NCI-H1417 treated with DMSO at 0.1 percent for 48 hours (cell line): ENCODE data around the gene EPS8L3.
"Not testable (repeated sequence)": the region's sequence is repeated elsewhere in the genome, so short reads cannot be mapped to it uniquely, and the experiment has no call there.

Experiments used
- DNase-seq: peaks from one replicate; lab custom pipeline; 2025; lab: John Stamatoyannopoulos, UW

Gene EPS8L3

GRCh38 chr1:109763646-109764415, at the start of gene EPS8L3:
EPS8L3 (minus strand) TSS chr1:109763923; CDS start chr1:109761749, 2,174 bp downstream.
- no peak for DNase-seq

- no peak for DNase-seq
Observed at GRCh38 chr1:109812691-109813393, 49.1 kb upstream of the EPS8L3 start.

GRCh38 chr1:109808703-109809102, 45.0 kb upstream of the EPS8L3 start:
- no peak for DNase-seq

GRCh38 chr1:109807822-109808680, 44.3 kb upstream of the EPS8L3 start:
- DNase-seq: no peak

GRCh38 chr1:109807402-109807801, 43.7 kb upstream of the EPS8L3 start:
- DNase-seq: no peak

- no peak for DNase-seq
Observed at GRCh38 chr1:109806733-109807400, 43.1 kb upstream of the EPS8L3 start.

- DNase-seq: no peak
Observed at GRCh38 chr1:109805486-109806165, 41.9 kb upstream of the EPS8L3 start.

GRCh38 chr1:109804660-109805059, 40.9 kb upstream of the EPS8L3 start:
- DNase-seq: no peak

GRCh38 chr1:109803901-109804331, 40.2 kb upstream of the EPS8L3 start:
- DNase-seq: no peak

- no peak for DNase-seq
Observed at GRCh38 chr1:109802901-109803561, 39.3 kb upstream of the EPS8L3 start.

GRCh38 chr1:109802136-109802900, 38.6 kb upstream of the EPS8L3 start:
- DNase-seq: no peak

GRCh38 chr1:109801791-109802135, 38.0 kb upstream of the EPS8L3 start:
- no peak for DNase-seq

GRCh38 chr1:109800291-109800690, 36.6 kb upstream of the EPS8L3 start:
- no peak for DNase-seq

- no peak for DNase-seq
Observed at GRCh38 chr1:109799445-109799844, 35.7 kb upstream of the EPS8L3 start.

GRCh38 chr1:109797303-109797595, 33.5 kb upstream of the EPS8L3 start:
- DNase-seq: not testable (repeated sequence)

GRCh38 chr1:109796484-109797302, 33.0 kb upstream of the EPS8L3 start:
- no peak for DNase-seq

GRCh38 chr1:109794319-109795132, 30.8 kb upstream of the EPS8L3 start:
- no peak for DNase-seq

GRCh38 chr1:109793486-109794318, 30.0 kb upstream of the EPS8L3 start:
- peak; percentile 59 for DNase-seq
